ENCODE results near the gene SLC22A12.

DNA sequence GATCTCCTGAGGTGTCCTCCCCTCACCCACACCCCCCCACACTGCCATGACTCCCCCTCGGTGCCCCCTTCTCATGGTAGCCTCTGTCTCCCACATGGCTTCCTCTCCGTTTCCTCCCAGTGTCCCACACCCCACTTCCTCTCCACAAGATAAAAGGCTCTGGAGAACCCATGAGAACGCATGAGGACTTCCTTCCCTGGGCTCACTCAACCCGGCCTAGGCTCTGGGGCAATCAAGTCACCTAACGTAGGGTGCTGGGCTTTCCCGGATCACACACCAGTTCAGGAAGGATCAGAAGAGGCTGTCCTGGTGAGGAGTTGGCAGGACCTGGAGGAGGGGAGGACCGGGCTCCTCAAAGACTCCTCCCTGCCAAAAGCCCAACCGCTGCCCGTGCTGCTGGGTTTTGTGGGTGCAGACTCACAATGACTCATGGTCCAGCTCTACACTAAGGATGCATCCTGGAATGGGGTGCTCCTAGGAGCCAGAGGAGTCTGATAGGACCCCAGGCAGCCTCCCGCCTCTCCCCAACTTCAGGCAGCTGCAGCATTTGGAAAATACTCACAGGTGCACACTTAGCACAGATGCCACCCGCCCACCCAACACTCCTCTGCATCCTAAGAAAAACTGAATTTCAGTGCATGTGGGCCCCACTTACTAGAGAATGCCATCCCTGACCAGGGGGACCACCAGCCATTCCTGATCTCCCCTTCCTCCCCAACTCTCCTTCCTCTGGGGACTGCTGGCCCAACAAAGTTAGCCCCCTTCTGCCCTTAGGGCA lies 21.0 kb downstream of the SLC22A12 start:
- TF ChIP-seq, protein P1, sequence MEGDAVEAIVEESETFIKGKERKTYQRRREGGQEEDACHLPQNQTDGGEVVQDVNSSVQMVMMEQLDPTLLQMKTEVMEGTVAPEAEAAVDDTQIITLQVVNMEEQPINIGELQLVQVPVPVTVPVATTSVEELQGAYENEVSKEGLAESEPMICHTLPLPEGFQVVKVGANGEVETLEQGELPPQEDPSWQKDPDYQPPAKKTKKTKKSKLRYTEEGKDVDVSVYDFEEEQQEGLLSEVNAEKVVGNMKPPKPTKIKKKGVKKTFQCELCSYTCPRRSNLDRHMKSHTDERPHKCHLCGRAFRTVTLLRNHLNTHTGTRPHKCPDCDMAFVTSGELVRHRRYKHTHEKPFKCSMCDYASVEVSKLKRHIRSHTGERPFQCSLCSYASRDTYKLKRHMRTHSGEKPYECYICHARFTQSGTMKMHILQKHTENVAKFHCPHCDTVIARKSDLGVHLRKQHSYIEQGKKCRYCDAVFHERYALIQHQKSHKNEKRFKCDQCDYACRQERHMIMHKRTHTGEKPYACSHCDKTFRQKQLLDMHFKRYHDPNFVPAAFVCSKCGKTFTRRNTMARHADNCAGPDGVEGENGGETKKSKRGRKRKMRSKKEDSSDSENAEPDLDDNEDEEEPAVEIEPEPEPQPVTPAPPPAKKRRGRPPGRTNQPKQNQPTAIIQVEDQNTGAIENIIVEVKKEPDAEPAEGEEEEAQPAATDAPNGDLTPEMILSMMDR (IDR thresholded peaks at IDR 0.05), result no peak
- no peak for TF ChIP-seq POLR2A (IDR thresholded peaks at IDR 0.05)
